Activated CD8-positive, alpha-beta memory T cell treated with anti-CD3 and anti-CD28 coated beads, Interleukin-2, amount 10 ng/mL, durations not matched to agents 7 days and 5 days (primary cell): ENCODE results near the gene OSER1. TPM values are rescaled to one million over a fixed set of nuclear protein-coding genes. Genes with fewer than 3 reads are reported as not detected.

Source experiments
- ATAC-seq: fragments of 150-1000 bp; cut with Tn5 transposase; one replicate; pipeline ENCODE4 v1.10.0; 2021; ENCODE audit warnings: moderate library complexity
- CTCF ChIA-PET: fragments of 350-600 bp; sonication (Branson Sonifier 250); formaldehyde crosslinking; loops from one replicate; lab custom pipeline; 2021; ENCODE audit warnings: antibody characterized with exemption; lab: Charles Lee
- DNase-seq: peaks from one replicate; pipeline ENCODE4 v3.0.0-alpha.2; 2020
- H3K27ac Mint-ChIP-seq: one replicate; pipeline ENCODE4 v1.8.0; 2021; ENCODE audit warnings: mild to moderate bottlenecking, mixed read lengths
- H3K27me3 Mint-ChIP-seq: one replicate; pipeline ENCODE4 v1.8.0; 2021; ENCODE audit warnings: mixed read lengths
- H3K36me3 Mint-ChIP-seq: one replicate; pipeline ENCODE4 v1.8.0; 2021; ENCODE audit warnings: mild to moderate bottlenecking, mixed read lengths
- H3K4me1 Mint-ChIP-seq: one replicate; pipeline ENCODE4 v1.8.0; 2021; ENCODE audit warnings: mixed read lengths
- H3K4me3 Mint-ChIP-seq: one replicate; pipeline ENCODE4 v1.8.0; 2021; ENCODE audit warnings: mild to moderate bottlenecking, moderate library complexity, mixed read lengths
- H3K9me3 Mint-ChIP-seq: one replicate; pipeline ENCODE4 v1.8.0; 2022; ENCODE audit warnings: low read depth, mixed read lengths
- total RNA-seq, 2 experiments: library from RNA; stranded (reverse); gene quantifications; one replicate each; pipeline ENCODE4 v1.2.3, GENCODE V29; 2021

OSER1 gene
- total RNA-seq, 2 experiments from 2014 or later, result 22.9 to 30.5 TPM

DNA sequence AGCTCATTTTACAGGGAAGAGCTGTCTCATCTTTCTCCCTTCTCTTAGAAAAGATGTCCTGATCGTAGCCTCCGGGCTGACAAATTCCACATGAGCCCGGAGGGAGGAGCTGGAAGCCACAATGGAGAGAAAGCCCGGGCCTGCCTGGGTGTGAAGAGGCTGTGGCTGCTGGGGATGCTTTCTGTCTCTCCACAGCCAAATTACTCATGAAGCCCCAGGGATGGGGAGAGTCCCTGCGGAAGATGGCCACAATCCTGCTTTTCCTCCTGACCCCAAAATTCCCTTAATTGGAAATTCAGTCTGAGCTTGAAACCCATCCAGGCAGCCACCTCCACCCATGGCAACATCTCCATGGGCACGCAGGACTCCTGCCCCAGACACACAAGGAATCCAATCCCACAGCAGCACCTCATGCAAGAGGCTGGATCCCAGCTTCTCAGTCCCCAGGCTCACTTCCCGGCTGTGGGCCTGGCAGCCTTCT, 56.0 kb downstream of the OSER1 start:
- peaks cover 3% of the 10 kb centered on the region for H3K4me1 Mint-ChIP-seq
- ATAC-seq, result no peak
- CTCF ChIA-PET, result interaction anchor here (1.2 to 1.3 kb wide), 2 partner anchors 35 to 38 kb away, joined by 4 to 7 read pairs; no protein-coding TSS in a partner anchor

GRCh38 chr20:44153636-44154043, 56.9 kb downstream of the OSER1 start:
- Mint-ChIP-seq H3K36me3 (no peaks in the 10 kb centered on the region), H3K9me3 (no peaks in the 10 kb centered on the region), H3K4me3 (no peak overlapping the region), H3K4me1 (peaks cover 3% of the 10 kb centered on the region), H3K27ac (no peak overlapping the region), H3K27me3 (peaks cover 12% of the 10 kb centered on the region)
- CTCF ChIA-PET, result interaction anchor here (1.2 to 1.3 kb wide), 2 partner anchors 36 to 37 kb away, joined by 4 to 7 read pairs; no protein-coding TSS in a partner anchor
- DNase-seq, result no peak
- ATAC-seq, result peak; percentile 39

More for the DNA sequence above, 56.0 kb downstream of the OSER1 start:
- no peak overlapping the region for H3K27ac Mint-ChIP-seq
- no peak for DNase-seq
- H3K9me3 Mint-ChIP-seq, result no peaks in the 10 kb centered on the region
- peaks cover 12% of the 10 kb centered on the region for H3K27me3 Mint-ChIP-seq
- no peaks in the 10 kb centered on the region for H3K36me3 Mint-ChIP-seq
- no peak overlapping the region for H3K4me3 Mint-ChIP-seq

- no peak overlapping the region for H3K27ac Mint-ChIP-seq
- ATAC-seq, result no peak
- H3K4me1 Mint-ChIP-seq, result peaks cover 3% of the 10 kb centered on the region
- no peak for DNase-seq
- peaks cover 6% of the 10 kb centered on the region for H3K27me3 Mint-ChIP-seq
- H3K9me3 Mint-ChIP-seq, result no peaks in the 10 kb centered on the region
- H3K36me3 Mint-ChIP-seq, result no peaks in the 10 kb centered on the region
- H3K4me3 Mint-ChIP-seq, result no peak overlapping the region
- CTCF ChIA-PET, result no interaction called here
These were observed 58.8 kb downstream of the OSER1 start for GRCh38 chr20:44151621-44152416.

DNA sequence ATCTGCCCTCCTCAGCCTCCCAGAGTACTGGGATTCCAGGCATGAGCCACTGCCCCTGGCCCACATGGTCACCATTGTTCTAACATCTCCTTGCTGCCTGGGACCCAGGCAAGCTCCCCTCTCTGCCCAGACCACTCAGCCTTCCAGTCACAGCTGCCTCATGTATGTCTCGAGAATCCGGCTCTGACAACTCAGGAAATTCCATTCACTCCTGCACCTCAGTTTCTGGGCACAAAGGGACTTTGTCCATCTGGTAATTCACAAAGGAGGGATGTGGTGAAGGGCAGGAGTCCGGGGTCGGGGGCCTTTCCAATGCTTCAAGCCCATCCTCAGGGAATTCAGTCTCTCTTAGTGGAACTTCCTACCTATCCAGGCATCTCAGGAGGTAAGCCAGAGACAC, 64.3 kb downstream of the OSER1 start:
- Mint-ChIP-seq H3K27me3 (peaks cover 4% of the 10 kb centered on the region), H3K36me3 (no peaks in the 10 kb centered on the region), H3K9me3 (no peaks in the 10 kb centered on the region), H3K27ac (no peak overlapping the region), H3K4me3 (no peak overlapping the region), H3K4me1 (no peaks in the 10 kb centered on the region)
- DNase-seq (no peak), ATAC-seq (no peak)
- CTCF ChIA-PET, result no interaction called here

Other genes with a start within 250 kb of the OSER1 start
- gene JPH2, start 23.6 kb downstream of the OSER1 start, total RNA-seq, result not detected
- gene GDAP1L1, start 36.5 kb upstream of the OSER1 start, total RNA-seq, result not detected
- 1 to 10 TPM; 2.4 to 2.5 TPM for gene FITM2, start 100.4 kb upstream of the OSER1 start, total RNA-seq
- not detected for gene R3HDML, start 126.3 kb upstream of the OSER1 start, total RNA-seq
- not detected for gene HNF4A, start 144.9 kb upstream of the OSER1 start, total RNA-seq